Measurements from ENCODE around the gene PSMD2.

The PSMD2 gene

GRCh38 chr3:184343200-184343876 is 44.3 kb downstream of the PSMD2 start:
- DNase-seq = no peak

GRCh38 chr3:184344579-184345316 is 45.7 kb downstream of the PSMD2 start:
- no peak for DNase-seq

- no peak for DNase-seq
Measured at GRCh38 chr3:184345317-184346144, 46.5 kb downstream of the PSMD2 start.

- no peak for DNase-seq
Measured at GRCh38 chr3:184346480-184347190, 47.6 kb downstream of the PSMD2 start.

GRCh38 chr3:184347321-184348056 is 48.4 kb downstream of the PSMD2 start:
- no peak for DNase-seq

- DNase-seq = no peak
Measured at GRCh38 chr3:184348057-184348382, 49.0 kb downstream of the PSMD2 start.

- DNase-seq = no peak
Measured at GRCh38 chr3:184349563-184350470, 50.8 kb downstream of the PSMD2 start.

GRCh38 chr3:184350618-184351017 is 51.6 kb downstream of the PSMD2 start:
- DNase-seq = no peak

- DNase-seq = no peak
Measured at GRCh38 chr3:184351511-184352148, 52.6 kb downstream of the PSMD2 start.

- DNase-seq = no peak
Measured at GRCh38 chr3:184352149-184352785, 53.2 kb downstream of the PSMD2 start.

- DNase-seq = no peak
Measured at GRCh38 chr3:184352897-184353545, 54.0 kb downstream of the PSMD2 start.

- no peak for DNase-seq
Measured at GRCh38 chr3:184353546-184353941, 54.5 kb downstream of the PSMD2 start.

- peak; percentile 58 to 72 for DNase-seq
Measured at GRCh38 chr3:184354121-184354728, 55.2 kb downstream of the PSMD2 start.

GRCh38 chr3:184354754-184355153 is 55.7 kb downstream of the PSMD2 start:
- DNase-seq = no peak

- no peak for DNase-seq
Measured at GRCh38 chr3:184355261-184356040, 56.4 kb downstream of the PSMD2 start.

GRCh38 chr3:184357248-184358123 is 58.4 kb downstream of the PSMD2 start:
- no peak for DNase-seq

GRCh38 chr3:184358124-184358767 is 59.2 kb downstream of the PSMD2 start:
- DNase-seq = no peak

Measured in activated CD4-positive, alpha-beta T cell treated with anti-CD3 and anti-CD28 coated beads for 4 hours (primary cell).